Karpas-422 (cell line): Measurements from ENCODE around the gene CHST14. TPM values are rescaled to one million over a fixed set of nuclear protein-coding genes. Genes with fewer than 3 reads are reported as not detected.
"Not testable (repeated sequence)": the region's sequence is repeated elsewhere in the genome, so short reads cannot be mapped to it uniquely, and the experiment has no call there.

ENCODE experiments used
- DNase-seq: peaks from one replicate; pipeline ENCODE4 v3.0.0-alpha.2; 2015
- H2AFZ ChIP-seq: fragments of 200-600 bp; sonication (generic); 2 replicates; pipeline ENCODE4 v1.6.1; 2014; ENCODE audit warnings: antibody characterized with exemption, low read length, mixed read lengths
- H3K27ac ChIP-seq: fragments of 200-600 bp; sonication (generic); 2 replicates; pipeline ENCODE4 v1.5.1; 2014; ENCODE audit warnings: mild to moderate bottlenecking, low read length, moderate library complexity
- H3K27me3 ChIP-seq: fragments of 200-600 bp; sonication (generic); 2 replicates; pipeline ENCODE4 v1.6.1; 2014; ENCODE audit warnings: low read length, mixed read lengths
- H3K36me3 ChIP-seq: fragments of 200-600 bp; sonication (generic); 2 replicates; pipeline ENCODE4 v1.6.1; 2014; ENCODE audit warnings: low read length, mixed read lengths; ENCODE audit not compliant: insufficient read depth
- H3K4me1 ChIP-seq: fragments of 200-600 bp; sonication (generic); 2 replicates; pipeline ENCODE4 v1.6.1; 2014; ENCODE audit warnings: mild to moderate bottlenecking, low read length, mixed read lengths
- H3K4me2 ChIP-seq: fragments of 200-600 bp; sonication (generic); 2 replicates; pipeline ENCODE4 v1.6.1; 2014; ENCODE audit warnings: low read length, low read depth, mild to moderate bottlenecking; ENCODE audit not compliant: poor library complexity, severe bottlenecking
- H3K4me3 ChIP-seq: fragments of 200-600 bp; sonication (generic); 2 replicates; pipeline ENCODE4 v1.5.1; 2014; ENCODE audit warnings: mild to moderate bottlenecking, antibody characterized with exemption, low read length, mixed read lengths
- H3K79me2 ChIP-seq: fragments of 200-600 bp; sonication (generic); 2 replicates; pipeline ENCODE4 v1.6.1; 2014; ENCODE audit warnings: mild to moderate bottlenecking, low read length, mixed read lengths
- H3K9ac ChIP-seq: fragments of 200-600 bp; sonication (generic); 2 replicates; pipeline ENCODE4 v1.6.0; 2014; ENCODE audit warnings: low read length
- H3K9me2 ChIP-seq: fragments of 200-600 bp; sonication (generic), shearing (Covaris generic); replicated peaks from 2 replicates; pipeline ENCODE4 v1.6.0; 2014; ENCODE audit warnings: mild to moderate bottlenecking, low read length, moderate library complexity; ENCODE audit not compliant: insufficient read depth
- H3K9me3 ChIP-seq: fragments of 300-700, 200-600 bp; sonication (generic); 2 replicates; pipeline ENCODE4 v1.6.1; 2014; ENCODE audit warnings: low read length, mixed read lengths
- H4K20me1 ChIP-seq: fragments of 200-600 bp; sonication (generic); 2 replicates; pipeline ENCODE4 v1.6.1; 2014; ENCODE audit warnings: mild to moderate bottlenecking, antibody characterized with exemption, low read length, low read depth; ENCODE audit not compliant: insufficient read depth
- total RNA-seq: library from RNA; depleted of rRNA; stranded (reverse); fragments of >200 nt; shearing (Covaris generic); gene quantifications from 2 replicates; pipeline ENCODE4 v1.2.3, GENCODE V29; 2014; ENCODE audit warnings: low replicate concordance

Gene CHST14
- total RNA-seq, 1 experiment from 2014 or later: 11.6 TPM

- H2AFZ ChIP-seq: no peak overlapping the region
- no peak overlapping the region for H3K9ac ChIP-seq
- no peak for DNase-seq
- no peak overlapping the region for H3K27ac ChIP-seq
- H3K79me2 ChIP-seq: peaks cover 73% of the 10 kb centered on the region
- H3K4me1 ChIP-seq: peaks cover 20% of the 10 kb centered on the region
- no peaks in the 10 kb centered on the region for H3K36me3 ChIP-seq
- no peak overlapping the region for H3K4me3 ChIP-seq
- H3K27me3 ChIP-seq: no peaks in the 10 kb centered on the region
- H3K9me3 ChIP-seq: no peaks in the 10 kb centered on the region
- H3K9me2 ChIP-seq: no peaks in the 10 kb centered on the region
- H3K4me2 ChIP-seq: no peak overlapping the region
- H4K20me1 ChIP-seq: peaks cover 58% of the 10 kb centered on the region
Measured at GRCh38 chr15:40445421-40445922, 25.3 kb upstream of the CHST14 start.

GRCh38 chr15:40446144-40446543 lies 24.6 kb upstream of the CHST14 start:
- no peak for DNase-seq
- H3K79me2 ChIP-seq: peaks cover 78% of the 10 kb centered on the region

GRCh38 chr15:40448354-40448753 lies 22.4 kb upstream of the CHST14 start:
- Histone ChIP-seq H3K4me2 (no peak overlapping the region), H3K79me2 (peaks cover 90% of the 10 kb centered on the region), H3K4me3 (no peak overlapping the region), H3K4me1 (peaks cover 29% of the 10 kb centered on the region), H3K9me2 (no peaks in the 10 kb centered on the region), H4K20me1 (peaks cover 54% of the 10 kb centered on the region), H3K27me3 (no peaks in the 10 kb centered on the region), H2AFZ (no peak overlapping the region), H3K36me3 (no peaks in the 10 kb centered on the region), H3K9me3 (no peaks in the 10 kb centered on the region), H3K9ac (no peak overlapping the region), H3K27ac (no peak overlapping the region)
- DNase-seq: no peak

More at GRCh38 chr15:40446144-40446543, 24.6 kb upstream of the CHST14 start:
- H3K4me3 ChIP-seq: no peak overlapping the region
- no peaks in the 10 kb centered on the region for H3K36me3 ChIP-seq
- no peak overlapping the region for H2AFZ ChIP-seq
- H3K4me1 ChIP-seq: peaks cover 23% of the 10 kb centered on the region
- H3K27ac ChIP-seq: no peak overlapping the region
- peaks cover 60% of the 10 kb centered on the region for H4K20me1 ChIP-seq
- no peak overlapping the region for H3K4me2 ChIP-seq
- H3K9me2 ChIP-seq: no peaks in the 10 kb centered on the region
- H3K9me3 ChIP-seq: no peaks in the 10 kb centered on the region
- H3K27me3 ChIP-seq: no peaks in the 10 kb centered on the region
- H3K9ac ChIP-seq: no peak overlapping the region

GRCh38 chr15:40449275-40449674 lies 21.5 kb upstream of the CHST14 start:
- DNase-seq: no peak
- Histone ChIP-seq H3K4me2 (no peak overlapping the region), H2AFZ (no peak overlapping the region), H3K9me2 (no peaks in the 10 kb centered on the region), H3K9me3 (no peaks in the 10 kb centered on the region), H3K4me3 (no peak overlapping the region), H3K79me2 (peaks cover 91% of the 10 kb centered on the region), H4K20me1 (peaks cover 46% of the 10 kb centered on the region), H3K27me3 (no peaks in the 10 kb centered on the region), H3K9ac (no peak overlapping the region), H3K27ac (no peak overlapping the region), H3K4me1 (peaks cover 29% of the 10 kb centered on the region), H3K36me3 (no peaks in the 10 kb centered on the region)

GRCh38 chr15:40450047-40450446 lies 20.7 kb upstream of the CHST14 start:
- DNase-seq: no peak
- Histone ChIP-seq H4K20me1 (peaks cover 39% of the 10 kb centered on the region), H3K9me2 (no peaks in the 10 kb centered on the region), H3K4me3 (no peak overlapping the region), H3K27ac (no peak overlapping the region), H3K79me2 (peaks cover 91% of the 10 kb centered on the region), H3K9ac (no peak overlapping the region), H3K4me1 (peaks cover 29% of the 10 kb centered on the region), H3K36me3 (no peaks in the 10 kb centered on the region), H3K9me3 (no peaks in the 10 kb centered on the region), H3K27me3 (no peaks in the 10 kb centered on the region), H3K4me2 (no peak overlapping the region), H2AFZ (no peak overlapping the region)

GRCh38 chr15:40451527-40452158 lies 19.1 kb upstream of the CHST14 start:
- DNase-seq: no peak
- H3K9me3 ChIP-seq: no peaks in the 10 kb centered on the region
- peaks cover 30% of the 10 kb centered on the region for H4K20me1 ChIP-seq
- H3K4me2 ChIP-seq: peak overlapping the region; percentile 25
- H3K79me2 ChIP-seq: peaks cover 91% of the 10 kb centered on the region
- no peaks in the 10 kb centered on the region for H3K36me3 ChIP-seq
- H3K4me3 ChIP-seq: no peak overlapping the region
- H3K27ac ChIP-seq: no peak overlapping the region
- H3K9me2 ChIP-seq: no peaks in the 10 kb centered on the region
- H3K4me1 ChIP-seq: peaks cover 29% of the 10 kb centered on the region
- H2AFZ ChIP-seq: no peak overlapping the region
- no peaks in the 10 kb centered on the region for H3K27me3 ChIP-seq
- peak overlapping the region; percentile 45; the same call in 1 of the 2 replicates for H3K9ac ChIP-seq

GRCh38 chr15:40452296-40453090 lies 18.3 kb upstream of the CHST14 start:
- peaks cover 29% of the 10 kb centered on the region for H3K4me1 ChIP-seq
- no peak overlapping the region for H3K27ac ChIP-seq

GRCh38 chr15:40453941-40454340 lies 16.8 kb upstream of the CHST14 start:
- not testable (repeated sequence) for H2AFZ ChIP-seq, H3K4me3 ChIP-seq, H3K4me2 ChIP-seq

More at GRCh38 chr15:40452296-40453090, 18.3 kb upstream of the CHST14 start:
- Histone ChIP-seq H2AFZ (no peak overlapping the region), H3K4me3 (no peak overlapping the region), H3K27me3 (no peaks in the 10 kb centered on the region), H3K9me3 (no peaks in the 10 kb centered on the region), H3K79me2 (peaks cover 93% of the 10 kb centered on the region), H3K4me2 (peak overlapping the region; percentile 25), H4K20me1 (peaks cover 29% of the 10 kb centered on the region), H3K9me2 (no peaks in the 10 kb centered on the region), H3K9ac (peak overlapping the region; percentile 45), H3K36me3 (no peaks in the 10 kb centered on the region)
- DNase-seq: peak; percentile 57

More at GRCh38 chr15:40453941-40454340, 16.8 kb upstream of the CHST14 start:
- DNase-seq, H3K9ac ChIP-seq, H3K27ac ChIP-seq, H3K9me3 ChIP-seq, H3K9me2 ChIP-seq, H3K36me3 ChIP-seq, H3K27me3 ChIP-seq: not testable (repeated sequence)
- Histone ChIP-seq H4K20me1 (peaks cover 29% of the 10 kb centered on the region), H3K4me1 (peaks cover 29% of the 10 kb centered on the region), H3K79me2 (peaks cover 85% of the 10 kb centered on the region)
